SK-N-SH (cell line): ENCODE measurements around the gene CNKSR2. TPM values are rescaled to one million over a fixed set of nuclear protein-coding genes. Genes with fewer than 3 reads are reported as not detected.
A peak's percentile ranks its signal among the peaks of the same experiment; 100 is the strongest.

ENCODE experiments used
- CTCF ChIA-PET: fragments of 300-600, 350-600 bp; formaldehyde crosslinking; extraction: SDS; loops from one replicate; lab custom pipeline; 2021; lab: Yijun Ruan, JAX
- POLR2A ChIA-PET: fragments of 350-600 bp; sonication (Branson Sonifier 250); formaldehyde crosslinking; extraction: SDS; loops from one replicate; lab custom pipeline; 2020; ENCODE audit warnings: antibody characterized with exemption, inconsistent platforms; lab: Yijun Ruan, JAX
- DNase-seq: peaks from one replicate; pipeline ENCODE4 v3.0.0; 2012
- H2AFZ ChIP-seq: fragments of 200-600 bp; sonication (generic); 2 replicates; pipeline ENCODE4 v1.8.1; 2016; ENCODE audit warnings: antibody characterized with exemption, mild to moderate bottlenecking, low read depth
- H3F3A ChIP-seq: fragments of 200-600 bp; sonication (generic); replicated peaks from 2 replicates; pipeline ENCODE3; 2016; ENCODE audit warnings: antibody characterized with exemption, mild to moderate bottlenecking; ENCODE audit not compliant: insufficient read depth
- H3K27ac ChIP-seq, 2 experiments: fragments of 200-500 bp in 1 of 2; fragments of 200-600 bp in 1 of 2; sonication (Bioruptor generic) in 1 of 2; sonication (generic), shearing (Covaris generic) in 1 of 2; 2 replicates each; pipeline versions ENCODE4 v1.5.1 to v1.6.1; 2014 to 2016; ENCODE audit warnings: low read depth in 2 of 2, inconsistent platforms in 1 of 2, low read length in 1 of 2, mild to moderate bottlenecking in 1 of 2, mixed read lengths in 1 of 2
- H3K27me3 ChIP-seq: fragments of 200-600 bp; sonication (generic), shearing (Covaris generic); 2 replicates; pipeline ENCODE4 v1.6.1; 2016; ENCODE audit warnings: mixed run types; ENCODE audit not compliant: insufficient read depth
- H3K36me3 ChIP-seq, 2 experiments: fragments of 200-500 bp in 1 of 2; fragments of 200-600 bp in 1 of 2; sonication (Bioruptor generic) in 1 of 2; sonication (generic) in 1 of 2; replicated peaks in 1 of 2; 2 replicates each; pipeline versions ENCODE3 to v1.5.1; 2014 to 2016; ENCODE audit warnings: low read length in 1 of 2, mild to moderate bottlenecking in 1 of 2; ENCODE audit not compliant: insufficient read depth in 2 of 2, control insufficient read depth in 1 of 2
- H3K4me1 ChIP-seq, 2 experiments: fragments of 200-500 bp in 1 of 2; fragments of 200-600 bp in 1 of 2; sonication (Bioruptor generic) in 1 of 2; sonication (generic), shearing (Covaris generic) in 1 of 2; 2 replicates each; pipeline versions ENCODE4 v1.5.1 to v1.6.1; 2014 to 2016; ENCODE audit warnings: low read depth in 1 of 2, low read length in 1 of 2, mixed run types in 1 of 2; ENCODE audit not compliant: insufficient read depth in 2 of 2, control insufficient read depth in 1 of 2
- H3K4me2 ChIP-seq: fragments of 200-600 bp; sonication (generic), shearing (Covaris generic); 2 replicates; pipeline ENCODE4 v1.6.1; 2017; ENCODE audit warnings: mixed run types
- H3K4me3 ChIP-seq, 2 experiments: fragments of 200-500 bp in 1 of 2; fragments of 200-600 bp in 1 of 2; sonication (Bioruptor generic) in 1 of 2; sonication (generic), shearing (Covaris generic) in 1 of 2; 2 replicates each; pipeline versions ENCODE4 v1.5.1 to v1.8.1; 2014 to 2016; ENCODE audit warnings: low read depth in 2 of 2, inconsistent platforms in 1 of 2, low read length in 1 of 2, mild to moderate bottlenecking in 1 of 2, mixed read lengths in 1 of 2, moderate library complexity in 1 of 2
- H3K79me2 ChIP-seq: fragments of 200-600 bp; sonication (generic); 2 replicates; pipeline ENCODE4 v1.8.1; 2017; ENCODE audit warnings: mild to moderate bottlenecking; ENCODE audit not compliant: insufficient read depth
- H3K9ac ChIP-seq: fragments of 200-600 bp; sonication (generic); 2 replicates; pipeline ENCODE4 v1.6.1; 2017; ENCODE audit warnings: mixed run types
- H3K9me2 ChIP-seq: fragments of 200-600 bp; sonication (generic); 2 replicates; pipeline ENCODE4 v1.6.1; 2017; ENCODE audit warnings: mixed run types
- H3K9me3 ChIP-seq: fragments of 200-600 bp; sonication (generic); 2 replicates; pipeline ENCODE4 v1.6.1; 2017; ENCODE audit warnings: mixed run types, mild to moderate bottlenecking, moderate library complexity
- H4K20me1 ChIP-seq: fragments of 200-600 bp; sonication (generic); 2 replicates; pipeline ENCODE4 v1.6.1; 2017; ENCODE audit warnings: mild to moderate bottlenecking, mixed run types; ENCODE audit not compliant: insufficient read depth
- CHD2 ChIP-seq: fragments of 150-350 bp; IDR thresholded peaks from 2 replicates; pipeline ENCODE4 v1.6.1; 2018; ENCODE audit warnings: low read length; ENCODE audit not compliant: partially characterized antibody
- EZH2phosphoT487 ChIP-seq: fragments of 200-600 bp; sonication (generic); IDR thresholded peaks from 2 replicates; pipeline ENCODE4 v1.6.1; 2017; ENCODE audit warnings: low read depth, mixed run types, mild to moderate bottlenecking, antibody characterized with exemption, moderate library complexity, borderline replicate concordance
- FOSL2 ChIP-seq: IDR thresholded peaks from 2 replicates; pipeline ENCODE4 v1.4.0; 2012; ENCODE audit warnings: low read depth, mild to moderate bottlenecking, moderate library complexity, borderline replicate concordance
- FOXJ3 ChIP-seq: sonication (generic); formaldehyde crosslinking; IDR thresholded peaks from 2 replicates; pipeline ENCODE4 v1.5.1; 2020; ENCODE audit warnings: mild to moderate bottlenecking, missing genetic modification reagents
- FOXM1 ChIP-seq: IDR thresholded peaks from 2 replicates; pipeline ENCODE4 v1.4.0; 2012; ENCODE audit warnings: low read depth, mild to moderate bottlenecking
- GABPA ChIP-seq: IDR thresholded peaks from 2 replicates; pipeline ENCODE4 v1.4.0; 2012; ENCODE audit warnings: low read depth, mild to moderate bottlenecking
- JUND ChIP-seq: IDR thresholded peaks from 2 replicates; pipeline ENCODE4 v1.4.0; 2012
- NRF1 ChIP-seq: IDR thresholded peaks from 2 replicates; pipeline ENCODE4 v1.6.1; 2012; ENCODE audit warnings: low read depth, mild to moderate bottlenecking, low read length
- POLR2AphosphoS5 ChIP-seq: IDR thresholded peaks from 2 replicates; pipeline ENCODE4 v1.6.1; 2012; ENCODE audit warnings: low read depth, low read length
- RAD21 ChIP-seq: IDR thresholded peaks from 2 replicates; pipeline ENCODE4 v1.6.1; 2012; ENCODE audit warnings: mild to moderate bottlenecking, low read length
- RCOR1 ChIP-seq: fragments of 150-350 bp; IDR thresholded peaks from 2 replicates; pipeline ENCODE4 v1.6.1; 2017; ENCODE audit warnings: antibody characterized with exemption, low read length
- RXRA ChIP-seq: IDR thresholded peaks from 2 replicates; pipeline ENCODE4 v1.4.0; 2012; ENCODE audit warnings: low read depth, mild to moderate bottlenecking, borderline replicate concordance
- TAF1 ChIP-seq: IDR thresholded peaks from 2 replicates; pipeline ENCODE4 v1.6.1; 2012; ENCODE audit warnings: low read depth, mild to moderate bottlenecking, low read length, moderate library complexity, borderline replicate concordance
- TCF12 ChIP-seq: IDR thresholded peaks from 2 replicates; pipeline ENCODE4 v1.4.0; 2012
- YY1 ChIP-seq: IDR thresholded peaks from 2 replicates; pipeline ENCODE4 v1.4.0; 2012; ENCODE audit warnings: low read depth, mild to moderate bottlenecking
- WGBS: methylation state at CpG from one replicate; pipeline ENCODE4 v1.1.6; 2017; ENCODE audit warnings: low lambda C conversion rate; 5-methylcytosine and 5-hydroxymethylcytosine counted together
- polyA plus RNA-seq, 3 experiments: library from polyadenylated mRNA; depleted of rRNA; stranded (reverse); fragments of >200 nt; gene quantifications; 2 replicates each; pipeline ENCODE4 v1.2.3, GENCODE V29; 2012
- TF ChIP-seq, protein P1 (sequence below): fragments of 150-350 bp; IDR thresholded peaks from 2 replicates; pipeline ENCODE4 v1.6.1; 2017; ENCODE audit warnings: antibody characterized with exemption, low read length, low read depth, borderline replicate concordance
- TF ChIP-seq, protein P2 (sequence below): IDR thresholded peaks from 2 replicates; pipeline ENCODE4 v1.4.0; 2012; ENCODE audit warnings: low read depth, borderline replicate concordance
- TF ChIP-seq, protein P3 (sequence below): IDR thresholded peaks from 2 replicates; pipeline ENCODE4 v1.4.0; 2012; ENCODE audit warnings: low read depth
- TF ChIP-seq, protein P4 (sequence below): IDR thresholded peaks from 2 replicates; pipeline ENCODE4; 2012
- TF ChIP-seq, protein P5 (sequence below): IDR thresholded peaks from 2 replicates; pipeline ENCODE4 v1.6.1; 2012; ENCODE audit warnings: mild to moderate bottlenecking, low read depth, low read length, moderate library complexity

Gene CNKSR2
- polyA plus RNA-seq, 1 of the 3 experiments (the other 2 are of a cell fraction), result 0.03 TPM

DNA sequence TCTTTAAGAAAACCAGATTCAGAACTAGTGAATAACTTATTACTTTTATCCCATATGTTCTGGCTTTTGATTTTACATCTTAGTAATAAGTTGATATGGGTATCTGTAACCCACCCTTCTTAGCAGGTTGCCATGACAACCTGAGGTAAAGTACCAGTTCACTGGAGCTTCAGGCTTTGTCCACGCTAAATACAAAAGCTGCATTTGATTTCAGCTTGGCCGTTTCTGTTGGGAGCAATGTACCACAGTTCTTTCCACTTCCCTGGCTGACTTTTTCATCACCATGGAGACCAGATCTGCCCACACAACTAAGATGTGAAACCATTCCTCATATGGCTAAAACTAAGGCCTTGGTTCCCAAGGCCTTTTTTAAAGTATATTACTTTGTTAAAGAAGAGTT is 257.8 kb downstream of the CNKSR2 start:
- Histone ChIP-seq H3K4me1 (no peaks in the 10 kb centered on the region), H3K36me3 (no peaks in the 10 kb centered on the region), H3K9me2 (no peaks in the 10 kb centered on the region), H2AFZ (no peak overlapping the region), H3K9me3 (no peaks in the 10 kb centered on the region), H3K27ac (no peak overlapping the region), H3K27me3 (no peaks in the 10 kb centered on the region), H3K4me3 (no peak overlapping the region), H3K79me2 (no peaks in the 10 kb centered on the region), H4K20me1 (no peaks in the 10 kb centered on the region), H3K9ac (no peak overlapping the region), H3K4me2 (no peak overlapping the region), H3F3A (no peaks in the 10 kb centered on the region)
- WGBS, result 26% methylated on average over 2 of the region's 2 CpGs
- ChIA-PET POLR2A (no interaction called here), CTCF (interaction anchor here (1.3 kb wide), 1 partner anchor 9 kb away, joined by 3 read pairs; no protein-coding TSS in a partner anchor)
- no peak for TF ChIP-seq RAD21
- TF ChIP-seq, protein P1, sequence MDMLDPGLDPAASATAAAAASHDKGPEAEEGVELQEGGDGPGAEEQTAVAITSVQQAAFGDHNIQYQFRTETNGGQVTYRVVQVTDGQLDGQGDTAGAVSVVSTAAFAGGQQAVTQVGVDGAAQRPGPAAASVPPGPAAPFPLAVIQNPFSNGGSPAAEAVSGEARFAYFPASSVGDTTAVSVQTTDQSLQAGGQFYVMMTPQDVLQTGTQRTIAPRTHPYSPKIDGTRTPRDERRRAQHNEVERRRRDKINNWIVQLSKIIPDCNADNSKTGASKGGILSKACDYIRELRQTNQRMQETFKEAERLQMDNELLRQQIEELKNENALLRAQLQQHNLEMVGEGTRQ, result no peak
- TF ChIP-seq, protein P2, sequence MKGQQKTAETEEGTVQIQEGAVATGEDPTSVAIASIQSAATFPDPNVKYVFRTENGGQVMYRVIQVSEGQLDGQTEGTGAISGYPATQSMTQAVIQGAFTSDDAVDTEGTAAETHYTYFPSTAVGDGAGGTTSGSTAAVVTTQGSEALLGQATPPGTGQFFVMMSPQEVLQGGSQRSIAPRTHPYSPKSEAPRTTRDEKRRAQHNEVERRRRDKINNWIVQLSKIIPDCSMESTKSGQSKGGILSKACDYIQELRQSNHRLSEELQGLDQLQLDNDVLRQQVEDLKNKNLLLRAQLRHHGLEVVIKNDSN, result no peak
- no peak for TF ChIP-seq CHD2
- no peak for TF ChIP-seq RXRA
- no peak for TF ChIP-seq TCF12
- no peak for TF ChIP-seq RCOR1
- no peak for TF ChIP-seq TAF1
- TF ChIP-seq, protein P3, sequence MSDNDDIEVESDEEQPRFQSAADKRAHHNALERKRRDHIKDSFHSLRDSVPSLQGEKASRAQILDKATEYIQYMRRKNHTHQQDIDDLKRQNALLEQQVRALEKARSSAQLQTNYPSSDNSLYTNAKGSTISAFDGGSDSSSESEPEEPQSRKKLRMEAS, result no peak
- TF ChIP-seq JUND, result no peak
- TF ChIP-seq FOSL2, result no peak
- no peak for TF ChIP-seq EZH2phosphoT487
- TF ChIP-seq, protein P4, sequence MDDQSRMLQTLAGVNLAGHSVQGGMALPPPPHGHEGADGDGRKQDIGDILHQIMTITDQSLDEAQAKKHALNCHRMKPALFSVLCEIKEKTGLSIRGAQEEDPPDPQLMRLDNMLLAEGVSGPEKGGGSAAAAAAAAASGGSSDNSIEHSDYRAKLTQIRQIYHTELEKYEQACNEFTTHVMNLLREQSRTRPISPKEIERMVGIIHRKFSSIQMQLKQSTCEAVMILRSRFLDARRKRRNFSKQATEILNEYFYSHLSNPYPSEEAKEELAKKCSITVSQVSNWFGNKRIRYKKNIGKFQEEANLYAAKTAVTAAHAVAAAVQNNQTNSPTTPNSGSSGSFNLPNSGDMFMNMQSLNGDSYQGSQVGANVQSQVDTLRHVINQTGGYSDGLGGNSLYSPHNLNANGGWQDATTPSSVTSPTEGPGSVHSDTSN, result no peak
- TF ChIP-seq POLR2AphosphoS5, result no peak
- TF ChIP-seq FOXJ3, result no peak
- no peak for TF ChIP-seq GABPA
- no peak for TF ChIP-seq YY1
- no peak for DNase-seq

DNA sequence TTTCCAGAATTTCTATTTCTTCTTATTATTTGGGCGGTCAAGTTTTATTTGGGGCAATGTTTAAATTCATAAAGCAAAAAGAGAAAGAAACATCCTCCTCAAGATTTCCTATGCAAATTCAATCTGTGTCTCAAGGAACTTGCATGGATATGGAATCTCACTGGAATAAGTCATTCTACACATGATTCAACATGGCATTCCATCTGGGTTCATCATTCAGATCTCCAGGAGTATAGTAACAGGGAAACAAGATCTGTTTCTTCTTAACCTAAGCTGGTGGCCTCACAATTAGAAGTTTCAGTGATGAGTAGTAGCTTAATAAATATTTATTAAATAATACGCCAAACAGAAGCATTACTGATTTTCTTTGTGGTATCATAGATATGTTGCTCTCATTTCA is 264.1 kb downstream of the CNKSR2 start:
- Histone ChIP-seq H3K9ac (no peak overlapping the region), H4K20me1 (no peaks in the 10 kb centered on the region), H3F3A (peaks cover 5% of the 10 kb centered on the region), H3K9me3 (no peaks in the 10 kb centered on the region), H3K4me1 (no peaks in the 10 kb centered on the region), H3K4me2 (no peak overlapping the region), H2AFZ (no peak overlapping the region), H3K4me3 (no peak overlapping the region), H3K9me2 (no peaks in the 10 kb centered on the region)
- no peak for DNase-seq
- CTCF ChIA-PET, result no interaction called here
- TF ChIP-seq, protein P5, sequence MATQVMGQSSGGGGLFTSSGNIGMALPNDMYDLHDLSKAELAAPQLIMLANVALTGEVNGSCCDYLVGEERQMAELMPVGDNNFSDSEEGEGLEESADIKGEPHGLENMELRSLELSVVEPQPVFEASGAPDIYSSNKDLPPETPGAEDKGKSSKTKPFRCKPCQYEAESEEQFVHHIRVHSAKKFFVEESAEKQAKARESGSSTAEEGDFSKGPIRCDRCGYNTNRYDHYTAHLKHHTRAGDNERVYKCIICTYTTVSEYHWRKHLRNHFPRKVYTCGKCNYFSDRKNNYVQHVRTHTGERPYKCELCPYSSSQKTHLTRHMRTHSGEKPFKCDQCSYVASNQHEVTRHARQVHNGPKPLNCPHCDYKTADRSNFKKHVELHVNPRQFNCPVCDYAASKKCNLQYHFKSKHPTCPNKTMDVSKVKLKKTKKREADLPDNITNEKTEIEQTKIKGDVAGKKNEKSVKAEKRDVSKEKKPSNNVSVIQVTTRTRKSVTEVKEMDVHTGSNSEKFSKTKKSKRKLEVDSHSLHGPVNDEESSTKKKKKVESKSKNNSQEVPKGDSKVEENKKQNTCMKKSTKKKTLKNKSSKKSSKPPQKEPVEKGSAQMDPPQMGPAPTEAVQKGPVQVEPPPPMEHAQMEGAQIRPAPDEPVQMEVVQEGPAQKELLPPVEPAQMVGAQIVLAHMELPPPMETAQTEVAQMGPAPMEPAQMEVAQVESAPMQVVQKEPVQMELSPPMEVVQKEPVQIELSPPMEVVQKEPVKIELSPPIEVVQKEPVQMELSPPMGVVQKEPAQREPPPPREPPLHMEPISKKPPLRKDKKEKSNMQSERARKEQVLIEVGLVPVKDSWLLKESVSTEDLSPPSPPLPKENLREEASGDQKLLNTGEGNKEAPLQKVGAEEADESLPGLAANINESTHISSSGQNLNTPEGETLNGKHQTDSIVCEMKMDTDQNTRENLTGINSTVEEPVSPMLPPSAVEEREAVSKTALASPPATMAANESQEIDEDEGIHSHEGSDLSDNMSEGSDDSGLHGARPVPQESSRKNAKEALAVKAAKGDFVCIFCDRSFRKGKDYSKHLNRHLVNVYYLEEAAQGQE, result no peak
- TF ChIP-seq NRF1, result no peak
- TF ChIP-seq FOXM1, result no peak
- TF ChIP-seq, all 33 proteins: peak for 0
- 56% methylated on average over 2 of the region's 2 CpGs for WGBS
- Histone ChIP-seq H3K27ac (peak overlapping the region in 1 of 2 experiments; percentile 21; a peak in 1 of 4 replicates), H3K79me2 (no peaks in the 10 kb centered on the region), H3K36me3 (no peaks in the 10 kb centered on the region), H3K27me3 (no peaks in the 10 kb centered on the region)
- POLR2A ChIA-PET, result no interaction called here
